H1 (cell line): Measurements from ENCODE around the gene DTX3. TPM values are rescaled to one million over a fixed set of nuclear protein-coding genes. Genes with fewer than 3 reads are reported as not detected.
A peak's percentile ranks its signal among the peaks of the same experiment; 100 is the strongest.

Source experiments
- CTCF ChIA-PET: fragments of 300-600 bp; sonication (Branson Sonifier 250); formaldehyde crosslinking; loops from one replicate; lab custom pipeline; 2021; ENCODE audit not compliant: partially characterized antibody; lab: Charles Lee
- POLR2A ChIA-PET: fragments of 300-600 bp; sonication (Branson Sonifier 250); formaldehyde crosslinking; loops from one replicate; lab custom pipeline; 2021; ENCODE audit warnings: inconsistent platforms; ENCODE audit not compliant: partially characterized antibody; lab: Charles Lee
- DNase-seq, 2 experiments: peaks; one replicate each; pipeline versions ENCODE4 v3.0.0 to v3.0.0-alpha.2; 2010 to 2022; ENCODE audit warnings: low spot score in 2 of 2, low read depth in 1 of 2, mixed read lengths in 1 of 2
- FAIRE-seq: peaks from 2 replicates; lab custom pipeline; 2011; peaks lifted over from hg19 to GRCh38; lab: Jason Lieb, UNC
- H2AFZ ChIP-seq: 2 replicates; pipeline ENCODE4 v1.8.1; 2012; ENCODE audit warnings: low read length, inconsistent platforms
- H2AK5ac ChIP-seq: 2 replicates; pipeline ENCODE4 v1.6.1; 2013; ENCODE audit warnings: low read depth, low read length
- H2BK120ac ChIP-seq: replicated peaks from 2 replicates; pipeline ENCODE3; 2013; ENCODE audit warnings: low read depth, low read length, inconsistent platforms
- H2BK12ac ChIP-seq: 2 replicates; pipeline ENCODE4 v1.6.1; 2013; ENCODE audit warnings: low read depth, low read length
- H2BK15ac ChIP-seq: 2 replicates; pipeline ENCODE4 v1.6.1; 2013; ENCODE audit warnings: low read length
- H2BK20ac ChIP-seq: 2 replicates; pipeline ENCODE4 v1.6.1; 2013; ENCODE audit warnings: low read length
- H2BK5ac ChIP-seq: 2 replicates; pipeline ENCODE4 v1.6.1; 2013; ENCODE audit warnings: low read depth, low read length
- H3K14ac ChIP-seq: 2 replicates; pipeline ENCODE4 v1.6.1; 2013; ENCODE audit warnings: inconsistent platforms; ENCODE audit not compliant: insufficient read length
- H3K18ac ChIP-seq: 2 replicates; pipeline ENCODE4 v1.6.1; 2013; ENCODE audit warnings: low read length; ENCODE audit errors: extremely low read depth
- H3K23ac ChIP-seq: 2 replicates; pipeline ENCODE4 v1.6.1; 2013; ENCODE audit warnings: inconsistent platforms; ENCODE audit not compliant: insufficient read length
- H3K23me2 ChIP-seq: 2 replicates; pipeline ENCODE4 v1.6.1; 2013; ENCODE audit warnings: low read depth, low read length
- H3K27ac ChIP-seq: 2 replicates; pipeline ENCODE4 v1.6.1; 2011; ENCODE audit warnings: low read depth, low read length, inconsistent platforms
- H3K27me3 ChIP-seq, 4 experiments: replicated peaks in 1 of 4; 1 replicate in 1 of 4; 2 replicates in 3 of 4; pipeline versions ENCODE4 v1.6.1 to v1.8.1; 2011 to 2013; ENCODE audit warnings: low read length in 3 of 4, mild to moderate bottlenecking in 3 of 4, inconsistent platforms in 2 of 4, mixed read lengths in 2 of 4, moderate library complexity in 1 of 4; ENCODE audit not compliant: control insufficient read depth in 3 of 4, insufficient read depth in 3 of 4; ENCODE audit errors: extremely low read depth in 1 of 4
- H3K36me3 ChIP-seq, 4 experiments: 2 replicates each; pipeline versions ENCODE4 v1.6.1 to v1.8.1; 2011 to 2013; ENCODE audit warnings: mild to moderate bottlenecking in 4 of 4, low read length in 3 of 4, moderate library complexity in 2 of 4, control low read depth in 1 of 4, inconsistent platforms in 1 of 4; ENCODE audit not compliant: insufficient read depth in 4 of 4, control insufficient read depth in 2 of 4
- H3K4ac ChIP-seq: replicated peaks from 2 replicates; pipeline ENCODE3; 2013; ENCODE audit warnings: low read length, low read depth, mixed read lengths, inconsistent platforms; ENCODE audit not compliant: insufficient read length
- H3K4me1 ChIP-seq, 4 experiments: replicated peaks in 1 of 4; 1 replicate in 1 of 4; 2 replicates in 3 of 4; pipeline versions ENCODE4 v1.6.1 to v1.8.1; 2011 to 2013; ENCODE audit warnings: low read length in 3 of 4, inconsistent platforms in 2 of 4, mixed read lengths in 1 of 4; ENCODE audit not compliant: insufficient read depth in 4 of 4, control insufficient read depth in 3 of 4
- H3K4me2 ChIP-seq, 2 experiments: 2 replicates each; pipeline versions ENCODE4 v1.6.1 to v1.8.1; 2011 to 2013; ENCODE audit warnings: low read depth in 2 of 2, low read length in 2 of 2, control low read depth in 1 of 2, inconsistent platforms in 1 of 2, mild to moderate bottlenecking in 1 of 2; ENCODE audit not compliant: insufficient read depth in 1 of 2
- H3K4me3 ChIP-seq, 4 experiments: fragments of 200-600, 300-600 bp in 1 of 4; sonication (generic), shearing (Covaris generic), sonication (Bioruptor Twin) in 1 of 4; 2 replicates each; pipeline versions ENCODE4 v1.5.1 to v1.8.1; 2011 to 2016; ENCODE audit warnings: low read length in 4 of 4, low read depth in 3 of 4, control low read depth in 2 of 4, inconsistent platforms in 2 of 4, mild to moderate bottlenecking in 2 of 4, mixed read lengths in 1 of 4, moderate library complexity in 1 of 4; ENCODE audit not compliant: insufficient read depth in 2 of 4; ENCODE audit errors: extremely low read depth in 1 of 4
- H3K56ac ChIP-seq: replicated peaks from 2 replicates; pipeline ENCODE3; 2013; ENCODE audit warnings: low read depth, mild to moderate bottlenecking, mixed read lengths, low read length, inconsistent platforms; ENCODE audit not compliant: insufficient read length
- H3K79me1 ChIP-seq: 2 replicates; pipeline ENCODE4 v1.6.1; 2013; ENCODE audit warnings: low read depth, low read length, control low read depth
- H3K79me2 ChIP-seq, 2 experiments: 2 replicates each; pipeline versions ENCODE4 v1.6.1 to v1.8.1; 2012 to 2013; ENCODE audit warnings: low read length in 2 of 2, mild to moderate bottlenecking in 2 of 2, inconsistent platforms in 1 of 2; ENCODE audit not compliant: insufficient read depth in 2 of 2, control insufficient read depth in 1 of 2
- H3K9ac ChIP-seq, 4 experiments: replicated peaks in 1 of 4; 1 replicate in 1 of 4; 2 replicates in 3 of 4; pipeline versions ENCODE4 v1.6.1 to v1.8.1; 2011 to 2013; ENCODE audit warnings: low read depth in 3 of 4, low read length in 3 of 4, control low read depth in 2 of 4, mild to moderate bottlenecking in 2 of 4, moderate library complexity in 2 of 4, inconsistent platforms in 1 of 4; ENCODE audit errors: extremely low read depth in 1 of 4
- H3K9me3 ChIP-seq, 2 experiments: 2 replicates each; pipeline versions ENCODE4 v1.6.1 to v1.8.1; 2012 to 2013; ENCODE audit warnings: mild to moderate bottlenecking in 2 of 2, moderate library complexity in 2 of 2, control low read depth in 1 of 2, inconsistent platforms in 1 of 2, low read depth in 1 of 2, low read length in 1 of 2, mixed read lengths in 1 of 2; ENCODE audit not compliant: insufficient read depth in 2 of 2
- H4K20me1 ChIP-seq, 2 experiments: replicated peaks in 1 of 2; 2 replicates each; pipeline versions ENCODE3 to v1.8.1; 2011 to 2013; ENCODE audit warnings: inconsistent platforms in 2 of 2, low read length in 2 of 2, mild to moderate bottlenecking in 1 of 2; ENCODE audit not compliant: insufficient read depth in 2 of 2, control insufficient read depth in 1 of 2
- H4K5ac ChIP-seq: 2 replicates; pipeline ENCODE4 v1.6.1; 2013; ENCODE audit warnings: low read length, low read depth, mixed read lengths, inconsistent platforms; ENCODE audit not compliant: insufficient read length
- H4K8ac ChIP-seq: 2 replicates; pipeline ENCODE4 v1.8.0; 2013; ENCODE audit warnings: mild to moderate bottlenecking, moderate library complexity, low read length, inconsistent platforms; ENCODE audit not compliant: insufficient read depth; ENCODE audit errors: extremely low read depth
- H4K91ac ChIP-seq: replicated peaks from 2 replicates; pipeline ENCODE3; 2013; ENCODE audit warnings: low read length, mixed read lengths, inconsistent platforms; ENCODE audit not compliant: insufficient read length
- CTCF ChIP-seq, 3 experiments: IDR thresholded peaks; 1 replicate in 2 of 3; 2 replicates in 1 of 3; pipeline versions ENCODE4 v1.5.1 to v1.6.1; 2011; ENCODE audit warnings: low read length in 3 of 3, mild to moderate bottlenecking in 3 of 3, inconsistent platforms in 2 of 3, low read depth in 1 of 3, moderate library complexity in 1 of 3; ENCODE audit not compliant: insufficient read depth in 1 of 3; ENCODE audit errors: control extremely low read depth in 1 of 3
- EGR1 ChIP-seq: IDR thresholded peaks from 2 replicates; pipeline ENCODE4 v1.6.1; 2011; ENCODE audit warnings: low read depth, low read length, borderline replicate concordance
- EP300 ChIP-seq, 2 experiments: IDR thresholded peaks; 1 replicate in 1 of 2; 2 replicates in 1 of 2; pipeline ENCODE4 v1.6.1; 2011 to 2012; ENCODE audit warnings: low read depth in 2 of 2, low read length in 2 of 2, mild to moderate bottlenecking in 2 of 2, borderline replicate concordance in 1 of 2, inconsistent platforms in 1 of 2, moderate library complexity in 1 of 2
- FOSL1 ChIP-seq: IDR thresholded peaks from 2 replicates; pipeline ENCODE4 v1.6.1; 2011; ENCODE audit warnings: mild to moderate bottlenecking, low read depth, low read length, moderate library complexity; ENCODE audit not compliant: insufficient read depth
- SIN3A ChIP-seq, 2 experiments: IDR thresholded peaks in 1 of 2; conservative IDR thresholded peaks in 1 of 2; 2 replicates each; pipeline ENCODE4 v1.6.1; 2011 to 2012; ENCODE audit warnings: low read length in 2 of 2, improper control_type of control experiment in 1 of 2, low read depth in 1 of 2, mild to moderate bottlenecking in 1 of 2
- WGBS, 2 experiments: shearing (Covaris generic) in 1 of 2; methylation state at CpG; one replicate each; pipeline versions ENCODE4 v1.1.6 to v1.1.7; 2013 to 2015; ENCODE audit warnings: low lambda C conversion rate in 2 of 2, mixed read lengths in 2 of 2, inconsistent platforms in 1 of 2, low coverage in 1 of 2, missing lambda C conversion rate in 1 of 2; ENCODE audit not compliant: insufficient replicate concordance in 2 of 2, insufficient coverage in 1 of 2, insufficient read length in 1 of 2; ENCODE audit errors: extremely low coverage in 1 of 2, missing lambda C conversion rate in 1 of 2; 5-methylcytosine and 5-hydroxymethylcytosine counted together
- polyA plus RNA-seq, 7 experiments: library from polyadenylated mRNA; depleted of rRNA in 3 of 7; stranded (reverse) in 5 of 7; unstranded in 2 of 7; fragments of >200 nt in 5 of 7; fragments of 200-250 nt in 2 of 7; gene quantifications; 1 replicate in 5 of 7; 2 replicates in 1 of 7; 4 replicates in 1 of 7; pipeline versions ENCODE4 v1.2.1 to v1.2.3, GENCODE V29; 2011 to 2013; ENCODE audit warnings: missing spikeins in 2 of 7, mixed read lengths in 2 of 7
- total RNA-seq: library from RNA; stranded (reverse); fragmentation: NEBNext Ultra II Directional; extraction: Animal tissue kit (Norgen Biotek cat#: 25700); gene quantifications from 2 replicates; pipeline ENCODE4 v1.2.1, GENCODE V29; 2021

The DTX3 gene
- total and polyA plus RNA-seq, 2 of the 8 experiments (the other 6 are each of a cell fraction or from before 2014, with no cell fraction given), result 41.8 to 92.5 TPM

- TF ChIP-seq EGR1 (no peak), CTCF (IDR thresholded peaks at IDR 0.05; ENCODE audit: control extremely low read depth in 1 of 3, insufficient read depth in 1 of 3, low read depth in 1 of 3, low read length in 3 of 3) (peak in 1 of 3 experiments; percentile 4; a peak in 1 of 4 replicates), SIN3A (conservative IDR thresholded peaks at IDR 0.05 in 1 of 2, IDR thresholded peaks at IDR 0.05 in 1 of 2; ENCODE audit: low read depth in 1 of 2, low read length in 2 of 2) (no peak), FOSL1 (no peak), EP300 (IDR thresholded peaks at IDR 0.05; ENCODE audit: borderline replicate concordance in 1 of 2, low read depth in 2 of 2, low read length in 2 of 2) (no peak)
- FAIRE-seq (no peak), DNase-seq (no peak)
- no peaks in the 10 kb centered on the region for H4K20me1 ChIP-seq
- H3K23ac ChIP-seq, result no peak overlapping the region
- H2BK20ac ChIP-seq, result no peak overlapping the region
- H4K91ac ChIP-seq, result no peak overlapping the region
- no peaks in the 10 kb centered on the region for H3K36me3 ChIP-seq
- H2BK120ac ChIP-seq, result no peak overlapping the region
- no peak overlapping the region for H2BK15ac ChIP-seq
- H3K4me3 ChIP-seq, result no peak overlapping the region
- no peak overlapping the region for H4K8ac ChIP-seq
- H3K18ac ChIP-seq, result no peak overlapping the region
- H3K79me1 ChIP-seq, result no peaks in the 10 kb centered on the region
- H3K4ac ChIP-seq, result no peak overlapping the region
- peaks cover 0 to 5% (median 0%) of the 10 kb centered on the region in 4 experiments; a peak in 2 of 7 replicates for H3K4me1 ChIP-seq
- H3K4me2 ChIP-seq, result no peak overlapping the region
- ChIA-PET CTCF (interaction anchor here (0.6 to 9.9 kb wide), 10 partner anchors 10 to 107 kb away, joined by 3 to 88 read pairs (median 3); partner anchors contain the start of genes OS9 and TSPAN31), POLR2A (no interaction called here)
- H2AFZ ChIP-seq, result no peak overlapping the region
- 87% methylated on average over 3 of the region's 3 CpGs; no CpG with 5 or more reads in 1 of the 2 experiments for WGBS, 2 experiments
- no peak overlapping the region for H2BK5ac ChIP-seq
- H3K56ac ChIP-seq, result no peak overlapping the region
- no peak overlapping the region for H2AK5ac ChIP-seq
- H3K9me3 ChIP-seq, result no peaks in the 10 kb centered on the region
- no peak overlapping the region for H3K14ac ChIP-seq
- no peak overlapping the region for H2BK12ac ChIP-seq
- no peaks in the 10 kb centered on the region for H3K79me2 ChIP-seq
- H3K23me2 ChIP-seq, result peaks cover 2% of the 10 kb centered on the region; the same call in 1 of the 2 replicates
- no peak overlapping the region for H4K5ac ChIP-seq
- H3K9ac ChIP-seq, result no peak overlapping the region
- H3K27me3 ChIP-seq, result peaks cover 5 to 23% (median 18%) of the 10 kb centered on the region in 4 experiments
- no peak overlapping the region for H3K27ac ChIP-seq
Measured at GRCh38 chr12:57637364-57637763, 32.7 kb downstream of the DTX3 start.
